Erythroblast (primary cell): ENCODE measurements around the gene APOL5.
"Not testable (repeated sequence)": the region's sequence is repeated elsewhere in the genome, so short reads cannot be mapped to it uniquely, and the experiment has no call there.

Source experiments
- GATA1 ChIP-seq: IDR thresholded peaks from 2 replicates; pipeline ENCODE4 v1.6.1; 2011; ENCODE audit warnings: low read depth, mild to moderate bottlenecking, control low read depth, low read length, moderate library complexity
- POLR2A ChIP-seq: IDR thresholded peaks from 2 replicates; pipeline ENCODE4 v1.6.1; 2011; ENCODE audit warnings: mild to moderate bottlenecking, low read length

DNA sequence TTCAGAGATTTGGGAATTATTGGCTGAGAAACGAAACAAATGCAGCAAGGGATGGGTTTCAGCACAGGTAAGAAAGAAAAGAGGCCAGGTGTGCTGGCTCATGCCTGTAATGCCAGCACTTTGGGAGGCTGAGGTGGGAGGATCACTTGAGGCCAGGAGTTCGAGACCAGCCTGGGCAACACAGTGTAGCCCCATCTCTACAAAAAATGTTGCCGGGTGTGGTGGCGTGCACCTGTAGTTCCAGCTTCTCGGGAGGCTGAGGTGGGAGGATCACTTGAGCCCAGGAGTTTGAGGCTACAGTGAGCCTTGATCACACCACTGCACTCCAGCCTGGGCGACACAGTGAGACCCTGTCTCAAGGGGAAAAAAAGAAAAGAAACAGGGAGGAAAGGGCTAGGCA, 20.2 kb downstream of the APOL5 start:
- TF ChIP-seq POLR2A, GATA1: not testable (repeated sequence)
